Hematopoietic multipotent progenitor cell treated with erythropoietin and hydrocortisone succinate and interleukin-3 and kit ligand, for 15 days (in vitro differentiated cells): ENCODE data around the gene PLIN4.
"Not testable (repeated sequence)": the region's sequence is repeated elsewhere in the genome, so short reads cannot be mapped to it uniquely, and the experiment has no call there.

ENCODE experiments used
- DNase-seq: peaks from one replicate; pipeline ENCODE4 v3.0.0-alpha.2; 2015; ENCODE audit warnings: low spot score

PLIN4 gene

DNA sequence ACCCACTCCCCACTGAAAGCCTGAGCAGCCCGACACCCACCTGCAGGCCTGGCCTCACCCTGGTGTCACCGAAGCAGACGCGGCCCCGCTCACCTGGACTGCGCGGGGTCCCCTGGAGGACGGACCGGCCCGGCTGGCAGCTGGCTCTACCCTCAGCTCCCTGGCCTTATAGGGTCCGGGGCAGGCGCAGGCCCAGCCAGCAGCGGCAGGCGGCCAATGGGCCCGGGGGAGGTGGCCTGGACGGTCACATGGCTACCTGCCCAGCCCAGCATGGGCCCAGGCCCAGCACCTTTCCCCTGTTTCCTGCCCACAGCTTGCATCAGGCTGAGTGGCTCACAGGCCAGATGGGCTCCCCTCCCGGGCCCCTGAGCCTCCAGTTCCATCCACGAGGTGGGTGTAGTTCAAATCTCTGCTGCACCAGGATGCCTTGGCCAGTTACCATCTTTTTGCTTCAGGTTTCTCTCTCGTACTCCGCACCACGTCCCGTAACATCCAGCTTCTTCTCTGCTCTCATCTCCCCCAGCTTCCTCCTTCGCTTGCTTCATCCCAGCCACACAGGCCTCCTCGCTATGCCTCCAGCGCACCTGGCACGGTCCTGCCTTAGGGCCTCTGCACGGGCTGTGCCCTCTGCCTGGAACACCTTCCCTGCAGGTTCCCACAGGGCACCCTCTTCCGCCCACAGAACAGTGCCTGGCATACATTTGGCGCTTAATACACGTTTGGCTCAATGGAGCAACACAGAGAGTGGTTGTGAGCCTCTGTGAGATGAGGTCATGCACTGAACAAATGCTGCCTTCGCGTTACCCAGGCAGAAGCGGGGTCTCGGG, at the start of gene PLIN4:
TSS of gene PLIN4 (minus strand) at position 142 of the 827 bp plus-strand sequence. CDS start 214 bp downstream, outside the sequence.
- DNase-seq, result no peak

DNA sequence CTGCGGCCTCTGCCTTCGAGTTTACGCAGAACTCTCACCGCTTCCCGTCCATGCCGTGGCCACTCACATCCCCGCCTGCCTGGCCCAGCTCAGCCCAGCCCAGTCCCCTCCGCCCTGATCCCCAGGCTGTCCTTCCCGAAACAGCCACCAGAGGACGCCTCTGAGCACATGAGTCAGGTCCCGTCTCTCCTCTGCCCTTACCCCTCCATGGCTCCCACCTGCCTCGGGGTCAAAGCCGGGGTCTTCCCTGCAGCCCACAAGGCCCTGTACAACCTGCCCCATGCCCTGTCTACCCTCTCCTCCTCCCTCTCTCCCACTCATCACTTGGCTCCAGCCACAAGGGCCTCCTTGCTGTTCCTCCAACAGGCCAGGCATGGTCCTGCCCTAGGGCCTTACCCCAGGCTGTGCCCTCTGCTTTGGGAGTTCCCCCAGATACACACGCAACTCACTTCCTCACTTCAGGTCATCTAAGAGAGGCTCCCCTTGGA, 49.3 kb upstream of the PLIN4 start:
- DNase-seq, result peak; percentile 61

- no peak for DNase-seq
Observed at GRCh38 chr19:4566402-4567051, 48.2 kb upstream of the PLIN4 start.

- DNase-seq, result not testable (repeated sequence)
Observed at GRCh38 chr19:4563562-4563961, 45.3 kb upstream of the PLIN4 start.

GRCh38 chr19:4562085-4562484, 43.8 kb upstream of the PLIN4 start:
- not testable (repeated sequence) for DNase-seq

DNA sequence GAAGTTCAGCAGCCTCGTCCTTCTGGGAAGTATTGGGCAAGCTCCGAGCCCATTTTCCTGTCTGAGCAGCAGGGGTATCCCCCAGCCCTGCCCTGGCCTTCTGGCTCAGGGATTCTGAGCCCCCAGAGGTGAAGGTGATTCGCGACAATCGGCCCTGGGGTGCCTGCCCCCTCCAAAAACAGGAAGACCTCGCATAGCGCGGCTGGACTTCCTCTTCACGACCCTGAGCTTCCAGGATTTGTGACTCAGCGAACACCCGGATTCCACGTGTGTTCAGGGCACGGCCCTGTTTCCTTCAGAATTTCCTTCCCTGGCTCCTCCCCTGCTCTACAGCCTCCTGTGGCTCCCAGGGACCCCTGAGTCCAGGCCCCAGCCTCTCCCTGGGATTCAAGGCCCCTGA, 41.3 kb upstream of the PLIN4 start, which contains the start of gene SEMA6B:
TSS of gene SEMA6B (minus strand) at position 116 of the 400 bp plus-strand sequence. CDS start 1,227 bp downstream, outside the sequence.
- no peak for DNase-seq

DNA sequence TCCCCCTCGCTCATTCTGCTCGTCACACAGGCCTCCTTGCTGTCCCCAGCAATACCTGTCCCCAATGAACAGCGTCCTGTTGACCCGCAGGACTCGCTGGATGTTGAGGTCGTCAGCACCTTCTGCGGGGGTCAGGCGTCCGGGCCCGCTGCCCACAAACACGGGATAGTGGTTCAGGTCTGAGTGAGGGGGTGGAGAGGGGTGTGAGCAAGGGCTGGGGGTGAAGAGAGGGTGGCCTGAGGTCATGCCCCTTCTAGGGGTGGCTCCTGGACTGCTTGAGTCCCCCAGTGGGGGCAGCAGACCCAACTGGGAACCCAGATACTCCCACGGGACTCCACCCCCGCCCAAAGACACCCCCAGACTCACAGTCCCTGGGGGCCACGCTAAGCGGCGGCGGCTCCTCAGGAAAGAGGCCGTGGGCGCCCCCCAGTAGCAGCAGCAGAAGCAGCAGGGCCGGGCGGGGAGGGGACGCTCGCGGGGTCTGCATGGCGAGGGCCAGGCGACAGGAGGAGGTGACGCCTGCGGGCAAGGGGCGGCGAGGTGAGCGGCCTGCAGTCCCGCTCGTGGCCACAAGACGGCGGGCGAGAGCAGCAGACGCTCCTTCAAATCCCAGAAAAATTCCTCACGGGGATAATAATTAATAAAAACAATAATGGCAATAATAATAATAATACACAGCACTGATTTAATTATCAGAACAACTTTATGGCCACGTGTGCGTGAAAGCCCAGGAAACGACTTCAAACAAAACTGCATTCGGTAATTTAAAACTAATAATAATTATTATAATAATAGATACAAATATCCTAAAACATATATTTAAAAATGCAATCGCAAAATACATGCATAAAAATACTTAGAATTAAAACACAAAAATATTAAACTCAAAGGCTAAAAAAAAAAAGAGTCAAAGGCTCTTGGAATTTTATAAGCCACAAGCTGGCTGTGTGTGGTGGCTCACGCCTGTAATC, 40.0 kb upstream of the PLIN4 start:
- DNase-seq, result peak; percentile 47

GRCh38 chr19:4557144-4557970, 39.1 kb upstream of the PLIN4 start:
- DNase-seq, result peak; percentile 16

GRCh38 chr19:4556597-4557127, 38.4 kb upstream of the PLIN4 start:
- DNase-seq, result peak; percentile 76

- peak; percentile 80 for DNase-seq
Observed at GRCh38 chr19:4555657-4556561, 37.6 kb upstream of the PLIN4 start.

DNA sequence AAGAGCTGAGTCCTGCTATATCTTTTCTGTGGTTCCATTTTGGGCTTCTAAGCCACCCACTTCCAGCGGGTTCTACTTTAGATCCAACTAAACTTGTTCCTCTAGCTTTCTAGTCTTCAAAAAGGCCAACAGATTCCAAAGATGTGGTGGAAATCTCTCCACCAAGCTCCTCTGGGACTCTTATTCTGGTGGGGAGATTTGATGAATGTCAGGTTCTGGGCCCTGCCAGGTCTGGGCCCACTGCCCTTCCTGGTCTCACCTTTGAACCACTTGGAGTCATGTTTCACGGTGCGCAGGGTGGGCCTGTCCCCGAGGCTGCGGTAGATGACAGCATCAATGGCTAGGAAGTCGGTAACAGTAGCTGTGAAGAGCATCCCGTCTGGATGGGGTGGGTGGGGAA, 36.4 kb upstream of the PLIN4 start:
- no peak for DNase-seq

DNA sequence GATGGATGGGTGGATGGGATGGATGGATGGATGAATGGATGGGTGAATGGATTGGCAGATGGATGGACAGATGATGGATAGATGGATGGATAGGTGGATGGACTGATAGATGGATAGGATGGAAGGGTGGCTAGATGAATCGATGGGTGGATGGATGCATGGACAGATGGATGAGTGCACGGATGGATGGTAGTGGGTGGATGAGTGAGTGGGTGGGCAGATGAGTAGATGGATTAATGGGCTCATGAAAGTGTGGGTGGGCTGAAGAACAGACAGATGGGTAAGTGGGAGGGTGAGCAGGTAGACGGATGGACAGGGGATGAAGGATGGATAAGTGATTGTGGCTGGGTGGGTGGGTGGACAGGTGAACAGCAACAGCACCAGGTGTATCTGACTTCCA, 35.5 kb upstream of the PLIN4 start:
- no peak for DNase-seq

DNA sequence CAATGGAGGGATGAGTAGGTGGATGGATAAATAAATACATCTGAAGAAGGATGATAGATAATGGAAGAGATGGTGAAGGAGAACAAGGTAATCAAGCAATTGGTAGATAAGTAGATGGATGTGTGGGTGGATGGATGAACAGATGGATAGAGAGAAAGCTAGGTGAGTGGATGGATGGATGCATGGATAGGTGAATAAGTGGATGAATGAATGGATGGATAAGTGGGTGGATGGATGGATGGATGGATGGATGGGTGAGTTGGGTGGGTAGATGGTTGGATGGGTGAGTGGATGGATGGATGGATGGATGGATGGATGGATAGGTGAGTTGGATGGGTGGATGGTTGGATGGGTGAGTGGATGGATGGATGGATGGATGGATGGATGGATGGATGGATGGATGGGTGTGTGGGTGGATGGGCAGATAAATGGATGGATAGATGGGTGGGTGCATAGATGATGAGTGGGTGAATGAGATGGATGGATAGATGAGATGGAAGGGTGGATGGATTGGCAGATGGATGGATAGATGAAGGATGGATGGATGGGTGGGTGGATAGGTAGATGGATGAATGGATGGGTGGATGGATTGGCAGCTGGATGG, 34.9 kb upstream of the PLIN4 start:
- no peak for DNase-seq

- DNase-seq, result no peak
Observed at GRCh38 chr19:4552525-4552819, 34.2 kb upstream of the PLIN4 start.

DNA sequence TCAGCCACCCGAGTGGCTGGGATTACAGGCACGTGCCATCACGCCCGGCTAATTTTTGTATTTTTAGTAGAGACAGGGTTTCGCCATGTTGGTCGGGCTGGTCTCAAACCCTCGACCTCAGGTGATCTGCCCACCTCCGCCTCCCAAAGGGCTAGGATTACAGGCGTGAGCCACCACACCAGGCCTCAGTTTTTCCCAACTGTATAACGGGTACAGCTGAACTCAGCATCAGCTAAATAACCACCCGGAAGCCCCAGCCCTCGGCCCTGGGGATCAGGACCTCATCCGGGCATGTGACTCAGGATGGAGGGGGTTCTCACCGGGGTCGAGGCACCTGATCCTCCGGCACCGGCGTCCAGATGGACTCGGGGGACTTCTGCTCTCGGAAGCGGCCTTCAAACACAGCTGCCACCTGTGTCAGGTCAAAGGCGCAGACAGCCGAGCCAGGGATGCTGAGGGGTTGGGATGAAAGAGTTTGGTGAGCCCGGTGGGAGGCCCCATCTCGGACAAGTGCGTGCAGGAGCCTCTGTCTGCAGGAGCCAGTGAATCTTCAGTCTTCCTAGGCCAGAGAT, 32.3 kb upstream of the PLIN4 start:
- DNase-seq, result no peak

DNA sequence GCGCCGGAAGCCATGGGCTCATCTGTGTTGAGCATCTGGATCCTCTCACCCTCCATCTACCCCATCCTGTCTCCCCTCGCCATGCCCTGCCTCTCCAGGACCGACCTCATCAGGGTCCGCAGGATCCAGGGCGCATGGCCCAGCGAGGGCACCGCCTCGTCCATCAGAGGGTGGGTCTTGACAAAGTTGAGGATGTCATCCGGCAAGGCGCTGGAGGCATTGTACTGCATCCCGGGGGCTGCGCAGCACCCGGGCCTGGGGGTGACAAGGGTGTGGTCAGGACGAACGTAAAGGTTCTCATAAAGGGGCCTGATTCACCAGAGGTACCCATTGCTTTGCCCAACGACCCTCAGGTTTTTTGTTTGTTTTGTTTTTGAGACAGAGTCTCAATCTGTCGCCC, 31.7 kb upstream of the PLIN4 start:
- DNase-seq, result no peak

GRCh38 chr19:4548238-4548584, 29.9 kb upstream of the PLIN4 start:
- DNase-seq, result no peak

GRCh38 chr19:4547303-4548237, 29.3 kb upstream of the PLIN4 start:
- DNase-seq, result peak; percentile 23
